ENCODE data around the gene IL12RB1.

IL12RB1 gene

DNA sequence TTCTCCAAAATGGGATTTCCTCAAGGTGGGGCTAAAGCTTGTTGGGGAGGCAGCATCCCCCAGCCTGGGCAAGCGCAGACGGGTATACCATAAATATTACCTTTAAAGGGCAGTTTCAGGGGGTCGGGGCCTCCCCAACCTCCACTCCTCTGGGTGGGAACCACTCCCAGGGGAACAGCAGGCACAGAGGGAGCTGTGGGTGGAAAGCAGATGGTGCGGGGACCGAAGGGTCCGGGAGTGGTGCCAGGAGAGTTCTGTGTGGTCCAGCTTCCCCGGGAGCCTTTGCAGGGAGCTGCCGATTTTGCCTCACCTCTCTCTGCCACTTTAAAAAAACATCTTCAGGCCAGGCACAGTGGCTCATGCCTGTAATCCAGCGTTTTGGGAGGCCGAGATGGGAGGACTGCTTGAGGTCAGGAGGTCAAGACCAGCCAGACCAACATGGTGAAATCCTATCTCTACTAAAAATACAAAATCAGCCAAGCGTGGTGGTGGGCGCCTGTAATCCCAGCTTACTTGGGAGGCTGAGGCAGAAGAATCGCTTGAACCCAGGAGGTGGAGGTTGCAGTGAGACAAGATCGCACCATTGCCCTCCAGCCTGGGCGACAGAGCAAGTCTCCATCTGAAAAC is 16.3 kb upstream of the IL12RB1 start:
- H3K4me3 ChIP-seq (ENCODE audit: low read depth in 1 of 2, low read length in 2 of 2) = no peak overlapping the region
- H3K4me1 ChIP-seq (ENCODE audit: insufficient read depth, low read length) = peaks cover 26% of the 10 kb centered on the region
- TF ChIP-seq, protein P1, sequence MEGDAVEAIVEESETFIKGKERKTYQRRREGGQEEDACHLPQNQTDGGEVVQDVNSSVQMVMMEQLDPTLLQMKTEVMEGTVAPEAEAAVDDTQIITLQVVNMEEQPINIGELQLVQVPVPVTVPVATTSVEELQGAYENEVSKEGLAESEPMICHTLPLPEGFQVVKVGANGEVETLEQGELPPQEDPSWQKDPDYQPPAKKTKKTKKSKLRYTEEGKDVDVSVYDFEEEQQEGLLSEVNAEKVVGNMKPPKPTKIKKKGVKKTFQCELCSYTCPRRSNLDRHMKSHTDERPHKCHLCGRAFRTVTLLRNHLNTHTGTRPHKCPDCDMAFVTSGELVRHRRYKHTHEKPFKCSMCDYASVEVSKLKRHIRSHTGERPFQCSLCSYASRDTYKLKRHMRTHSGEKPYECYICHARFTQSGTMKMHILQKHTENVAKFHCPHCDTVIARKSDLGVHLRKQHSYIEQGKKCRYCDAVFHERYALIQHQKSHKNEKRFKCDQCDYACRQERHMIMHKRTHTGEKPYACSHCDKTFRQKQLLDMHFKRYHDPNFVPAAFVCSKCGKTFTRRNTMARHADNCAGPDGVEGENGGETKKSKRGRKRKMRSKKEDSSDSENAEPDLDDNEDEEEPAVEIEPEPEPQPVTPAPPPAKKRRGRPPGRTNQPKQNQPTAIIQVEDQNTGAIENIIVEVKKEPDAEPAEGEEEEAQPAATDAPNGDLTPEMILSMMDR (IDR thresholded peaks at IDR 0.05; ENCODE audit: borderline replicate concordance, extremely low read depth, low read length, poor library complexity, severe bottlenecking) = no peak
- TF ChIP-seq EZH2 (IDR thresholded peaks at IDR 0.05; ENCODE audit: borderline replicate concordance, low read depth, low read length, severe bottlenecking) = no peak
- ATAC-seq (ENCODE audit: insufficient read depth, low read depth) (no peak), DNase-seq (no peak)
- H3K79me2 ChIP-seq (ENCODE audit: insufficient read depth, low read length) = no peaks in the 10 kb centered on the region
- H4K20me1 ChIP-seq (ENCODE audit: insufficient read depth, low read length) = peaks cover 7% of the 10 kb centered on the region; the same call in 1 of the 2 replicates
- H3K27me3 ChIP-seq (ENCODE audit: insufficient read depth, low read length, poor library complexity) = peaks cover 16% of the 10 kb centered on the region
- no peak overlapping the region for H3K9ac ChIP-seq (ENCODE audit: low read depth, low read length)
- H3K27ac ChIP-seq (ENCODE audit: low read length) = no peak overlapping the region
- H3K36me3 ChIP-seq (ENCODE audit: insufficient read depth, low read length) = no peaks in the 10 kb centered on the region
- no peak overlapping the region for H3K4me2 ChIP-seq (ENCODE audit: insufficient read depth, low read length)
- H2AFZ ChIP-seq (ENCODE audit: low read depth, low read length) = no peak overlapping the region
- no peaks in the 10 kb centered on the region for H3K9me3 ChIP-seq (ENCODE audit: insufficient read depth, low read length, severe bottlenecking)

DNA sequence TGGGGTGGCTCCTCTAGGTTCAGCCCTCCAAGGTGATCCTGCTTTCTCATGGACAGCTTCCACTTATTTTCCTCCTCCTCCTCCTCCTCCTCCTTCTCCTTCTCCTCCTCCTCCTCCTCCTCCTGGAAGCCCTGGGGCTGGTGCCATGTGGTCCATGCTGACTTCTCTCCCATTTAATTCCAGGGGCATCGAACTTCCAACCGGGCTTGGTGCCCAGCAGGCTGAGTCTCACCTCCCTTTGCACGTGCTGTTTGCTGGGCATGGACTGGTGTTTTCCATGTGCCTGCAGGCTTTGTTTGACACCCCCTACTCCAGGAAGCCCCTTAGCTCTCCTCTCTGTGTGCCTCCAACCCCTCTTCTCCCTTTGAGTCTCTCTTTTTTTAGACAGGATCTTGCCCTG is 14.5 kb upstream of the IL12RB1 start:
- TF ChIP-seq, protein P1 (IDR thresholded peaks at IDR 0.05; ENCODE audit: borderline replicate concordance, extremely low read depth, low read length, poor library complexity, severe bottlenecking) = no peak
- no peak for TF ChIP-seq EZH2 (IDR thresholded peaks at IDR 0.05; ENCODE audit: borderline replicate concordance, low read depth, low read length, severe bottlenecking)
- Histone ChIP-seq H3K27me3 (ENCODE audit: insufficient read depth, low read length, poor library complexity) (peaks cover 16% of the 10 kb centered on the region), H3K9me3 (ENCODE audit: insufficient read depth, low read length, severe bottlenecking) (no peaks in the 10 kb centered on the region), H3K27ac (ENCODE audit: low read length) (no peak overlapping the region), H2AFZ (ENCODE audit: low read depth, low read length) (no peak overlapping the region), H3K4me2 (ENCODE audit: insufficient read depth, low read length) (no peak overlapping the region), H3K79me2 (ENCODE audit: insufficient read depth, low read length) (no peaks in the 10 kb centered on the region), H3K4me3 (ENCODE audit: low read depth in 1 of 2, low read length in 2 of 2) (no peak overlapping the region), H3K36me3 (ENCODE audit: insufficient read depth, low read length) (no peaks in the 10 kb centered on the region), H3K4me1 (ENCODE audit: insufficient read depth, low read length) (peaks cover 30% of the 10 kb centered on the region), H3K9ac (ENCODE audit: low read depth, low read length) (no peak overlapping the region), H4K20me1 (ENCODE audit: insufficient read depth, low read length) (peaks cover 7% of the 10 kb centered on the region; the same call in 1 of the 2 replicates)
- ATAC-seq (ENCODE audit: insufficient read depth, low read depth) (no peak), DNase-seq (no peak)

DNA sequence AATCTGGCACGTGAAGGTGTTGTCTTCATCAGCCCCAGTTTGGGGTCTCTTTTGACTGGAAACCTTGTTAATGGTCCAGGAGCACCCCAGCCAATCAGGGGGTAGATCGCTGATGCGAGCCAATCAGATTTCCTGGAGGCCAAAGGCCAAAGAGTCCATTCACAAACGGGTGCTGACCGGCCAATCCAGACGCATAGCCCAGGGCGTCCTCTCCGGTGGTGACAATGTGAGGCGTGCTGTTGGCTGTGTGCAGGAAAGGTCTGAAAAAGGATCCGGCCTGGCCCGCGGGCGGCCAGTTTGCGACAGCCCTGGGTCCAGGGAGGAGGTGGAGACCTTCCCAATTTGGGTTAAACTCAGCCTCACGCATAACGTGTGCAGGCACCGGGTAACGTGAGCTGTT is 14.0 kb upstream of the IL12RB1 start:
- no peak overlapping the region for H3K27ac ChIP-seq (ENCODE audit: low read length)

More for the DNA sequence above, 14.0 kb upstream of the IL12RB1 start:
- Histone ChIP-seq H3K4me1 (ENCODE audit: insufficient read depth, low read length) (peaks cover 30% of the 10 kb centered on the region), H2AFZ (ENCODE audit: low read depth, low read length) (no peak overlapping the region), H3K9me3 (ENCODE audit: insufficient read depth, low read length, severe bottlenecking) (no peaks in the 10 kb centered on the region), H3K27me3 (ENCODE audit: insufficient read depth, low read length, poor library complexity) (peaks cover 16% of the 10 kb centered on the region), H3K9ac (ENCODE audit: low read depth, low read length) (no peak overlapping the region), H3K79me2 (ENCODE audit: insufficient read depth, low read length) (no peaks in the 10 kb centered on the region), H3K36me3 (ENCODE audit: insufficient read depth, low read length) (no peaks in the 10 kb centered on the region), H3K4me2 (ENCODE audit: insufficient read depth, low read length) (no peak overlapping the region), H3K4me3 (ENCODE audit: low read depth in 1 of 2, low read length in 2 of 2) (no peak overlapping the region), H4K20me1 (ENCODE audit: insufficient read depth, low read length) (peaks cover 7% of the 10 kb centered on the region; the same call in 1 of the 2 replicates)
- DNase-seq = no peak
- TF ChIP-seq, protein P1 (IDR thresholded peaks at IDR 0.05; ENCODE audit: borderline replicate concordance, extremely low read depth, low read length, poor library complexity, severe bottlenecking) = no peak
- TF ChIP-seq EZH2 (IDR thresholded peaks at IDR 0.05; ENCODE audit: borderline replicate concordance, low read depth, low read length, severe bottlenecking) = no peak
- ATAC-seq (ENCODE audit: insufficient read depth, low read depth) = no peak
